Panc1 (cell line): ENCODE measurements around the gene CADM1. TPM values are rescaled to one million over a fixed set of nuclear protein-coding genes. Genes with fewer than 3 reads are reported as not detected.

Experiments
- ATAC-seq: fragments of 200-7000 bp; cut with Tn5 transposase; 2 replicates; pipeline ENCODE4 v1.9.1; 2020; ENCODE audit warnings: mild to moderate bottlenecking, moderate library complexity
- BruUV-seq: library from RNA; stranded (reverse); fragments of 400-500 nt; replicated peaks from 2 replicates; lab custom pipeline; 2021; lab: Mats Ljungman, UMichigan
- CTCF ChIA-PET: fragments of 300-600 bp; sonication (Branson Sonifier 250); formaldehyde crosslinking; loops from one replicate; lab custom pipeline; 2022; ENCODE audit warnings: antibody characterized with exemption; lab: Charles Lee
- POLR2A ChIA-PET: fragments of 300-600 bp; sonication (Branson Sonifier 250); formaldehyde crosslinking; loops from one replicate; lab custom pipeline; 2022; ENCODE audit warnings: antibody characterized with exemption; lab: Charles Lee
- DNase-seq: peaks from one replicate; pipeline ENCODE4 v3.0.0-alpha.2; 2010; ENCODE audit warnings: low read depth, low spot score
- H3K27ac ChIP-seq: 2 replicates; pipeline ENCODE4 v1.5.1; 2011; ENCODE audit warnings: mild to moderate bottlenecking, low read length, inconsistent platforms
- H3K27me3 ChIP-seq: fragments of 200-500 bp; sonication (Bioruptor generic); 2 replicates; pipeline ENCODE4 v1.6.0; 2014; ENCODE audit warnings: low read length, inconsistent platforms; ENCODE audit not compliant: control insufficient read depth, insufficient read depth
- H3K36me3 ChIP-seq: fragments of 200-500 bp; sonication (Bioruptor generic); 2 replicates; pipeline ENCODE4 v1.5.1; 2014; ENCODE audit warnings: inconsistent platforms, mild to moderate bottlenecking, low read length, moderate library complexity; ENCODE audit not compliant: control insufficient read depth, insufficient read depth
- H3K4me1 ChIP-seq: 2 replicates; pipeline ENCODE4 v1.5.1; 2011; ENCODE audit warnings: inconsistent platforms, mild to moderate bottlenecking, low read length, moderate library complexity; ENCODE audit not compliant: control insufficient read depth, insufficient read depth
- H3K4me3 ChIP-seq, 2 experiments: 2 replicates each; pipeline ENCODE4 v1.5.1; 2011 to 2012; ENCODE audit warnings: low read depth in 2 of 2, low read length in 2 of 2, mild to moderate bottlenecking in 2 of 2, inconsistent platforms in 1 of 2, moderate library complexity in 1 of 2
- H3K9me3 ChIP-seq: fragments of 200-500 bp; sonication (Bioruptor generic); 2 replicates; pipeline ENCODE4 v1.5.1; 2014; ENCODE audit warnings: low read depth, mild to moderate bottlenecking, inconsistent platforms, low read length, moderate library complexity; ENCODE audit not compliant: control insufficient read depth, insufficient read depth
- CTCF ChIP-seq: fragments of 450-650 bp; IDR thresholded peaks from 2 replicates; pipeline ENCODE4 v1.5.1; 2017; ENCODE audit warnings: mild to moderate bottlenecking
- POLR2AphosphoS5 ChIP-seq: IDR thresholded peaks from 2 replicates; pipeline ENCODE4 v1.6.1; 2012; ENCODE audit warnings: mild to moderate bottlenecking, low read depth, low read length, moderate library complexity
- REST ChIP-seq, 2 experiments: IDR thresholded peaks; 2 replicates each; pipeline ENCODE4 v1.6.1; 2011 to 2012; ENCODE audit warnings: low read depth in 2 of 2, control low read depth in 1 of 2, low read length in 1 of 2, mild to moderate bottlenecking in 1 of 2, moderate library complexity in 1 of 2; ENCODE audit not compliant: insufficient read depth in 1 of 2
- SIN3A ChIP-seq: IDR thresholded peaks from 2 replicates; pipeline ENCODE4 v1.6.1; 2012; ENCODE audit warnings: low read depth, mild to moderate bottlenecking, low read length, moderate library complexity, borderline replicate concordance; ENCODE audit not compliant: insufficient read depth
- TCF7L2 ChIP-seq: IDR thresholded peaks from 2 replicates; pipeline ENCODE4 v1.6.1; 2011; ENCODE audit warnings: mild to moderate bottlenecking, low read depth, low read length, inconsistent platforms
- in situ Hi-C: cut with HindIII; loops from 2 replicates; pipeline ENCODE4 v1.10.0; 2016; ENCODE audit warnings: low sequenced_read_pairs, low pct_unique_long_range_greater_than_20kb
- intact Hi-C: fragments of 100-400 bp; cut with micrococcal nuclease; formaldehyde crosslinking; loops from one replicate; pipeline ENCODE4 v1.10.0; 2022; ENCODE audit not compliant: unreplicated experiment
- total RNA-seq: library from RNA; stranded (reverse); gene quantifications from one replicate; pipeline ENCODE4 v1.2.1, GENCODE V29; 2021; ENCODE audit not compliant: unreplicated experiment

The CADM1 gene
- total RNA-seq, 1 experiment from 2014 or later: 3.9 TPM

GRCh38 chr11:115159207-115159606 is 345.0 kb downstream of the CADM1 start:
- ChIA-PET CTCF (no interaction called here), POLR2A (no interaction called here)
- intact Hi-C loops: no loop called here
- Histone ChIP-seq H3K27ac (no peak overlapping the region), H3K36me3 (no peaks in the 10 kb centered on the region), H3K27me3 (no peaks in the 10 kb centered on the region; the same call in 1 of the 2 replicates), H3K9me3 (no peaks in the 10 kb centered on the region), H3K4me1 (no peaks in the 10 kb centered on the region), H3K4me3 (no peak overlapping the region)
- no TSS peak for BruUV-seq
- ATAC-seq: no peak
- DNase-seq: no peak
- in situ Hi-C loops: no loop called here
- no peak for TF ChIP-seq CTCF
- no peak for TF ChIP-seq REST (IDR thresholded peaks at IDR 0.05; ENCODE audit: insufficient read depth in 1 of 2, low read depth in 2 of 2, low read length in 1 of 2)
- no peak for TF ChIP-seq POLR2AphosphoS5
- TF ChIP-seq TCF7L2: no peak
- TF ChIP-seq SIN3A: no peak

- POLR2A ChIA-PET: no interaction called here
- no peaks in the 10 kb centered on the region for H3K4me1 ChIP-seq
- no peak for TF ChIP-seq TCF7L2
- H3K36me3 ChIP-seq: no peaks in the 10 kb centered on the region
- ATAC-seq (no peak), DNase-seq (no peak)
- H3K27ac ChIP-seq: no peak overlapping the region
- CTCF ChIA-PET: interaction anchor here (0.6 kb wide), 1 partner anchor 10 kb away, joined by 3 read pairs; no protein-coding TSS in a partner anchor
- H3K9me3 ChIP-seq: no peaks in the 10 kb centered on the region
- no peaks in the 10 kb centered on the region; the same call in 1 of the 2 replicates for H3K27me3 ChIP-seq
- intact Hi-C loops: no loop called here
- BruUV-seq: no TSS peak
- no peak overlapping the region for H3K4me3 ChIP-seq
- in situ Hi-C loops: no loop called here
Measured at GRCh38 chr11:115158053-115158452, 346.2 kb downstream of the CADM1 start.

- H3K27me3 ChIP-seq: no peaks in the 10 kb centered on the region; the same call in 1 of the 2 replicates
- no peak overlapping the region for H3K27ac ChIP-seq
- ChIA-PET CTCF (no interaction called here), POLR2A (no interaction called here)
- no peak for ATAC-seq
- no peak overlapping the region for H3K4me3 ChIP-seq
- intact Hi-C loops (no loop called here), in situ Hi-C loops (no loop called here)
- DNase-seq: no peak
- H3K9me3 ChIP-seq: no peaks in the 10 kb centered on the region
- BruUV-seq: no TSS peak
- H3K4me1 ChIP-seq: no peaks in the 10 kb centered on the region
- no peaks in the 10 kb centered on the region for H3K36me3 ChIP-seq
- TF ChIP-seq REST (IDR thresholded peaks at IDR 0.05; ENCODE audit: insufficient read depth in 1 of 2, low read depth in 2 of 2, low read length in 1 of 2) (no peak), TCF7L2 (no peak), SIN3A (no peak)
Measured at GRCh38 chr11:115157247-115157646, 347.0 kb downstream of the CADM1 start.
